ENCODE data around the gene C1GALT1.

DNA sequence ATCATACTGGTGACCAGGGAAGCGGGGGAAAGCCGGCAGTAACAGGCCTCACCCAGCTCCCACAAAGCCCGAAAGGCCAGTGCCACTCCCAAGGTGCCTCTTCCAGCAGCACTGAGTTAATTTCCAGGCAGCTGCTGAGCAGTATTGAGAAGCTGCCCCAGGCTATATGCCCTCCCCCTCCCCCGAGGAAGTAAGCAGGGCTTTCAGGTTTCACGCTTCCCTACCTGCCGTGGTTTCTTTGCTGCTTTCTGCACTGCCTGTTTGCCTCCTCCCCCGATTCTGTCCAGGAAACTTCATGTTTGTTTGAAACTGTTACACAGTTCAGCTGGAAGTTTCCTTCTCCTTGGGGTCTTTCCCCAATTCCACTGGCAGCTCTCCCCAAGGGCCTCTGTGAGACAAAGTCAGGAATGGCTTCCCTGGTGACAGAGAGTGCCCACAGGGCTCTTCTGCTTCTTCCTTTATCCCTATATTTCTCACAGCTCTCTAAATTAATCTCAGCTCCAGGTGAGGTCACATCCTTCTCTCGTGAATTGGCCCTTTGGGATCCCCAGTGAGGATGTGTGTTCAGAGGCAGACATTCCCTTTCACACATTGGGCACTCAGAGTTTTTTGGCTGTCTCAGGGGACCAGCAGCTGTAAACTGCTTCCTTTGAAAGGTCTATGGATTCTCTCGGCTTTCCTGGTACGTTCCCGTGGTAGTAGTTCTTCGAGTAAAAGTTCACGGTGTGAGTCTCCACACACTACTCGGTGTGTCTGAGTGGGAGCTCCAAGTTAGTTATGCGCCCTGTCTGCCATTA lies 19.4 kb downstream of the C1GALT1 start:
- no peak for TF ChIP-seq POLR2AphosphoS5 (IDR thresholded peaks at IDR 0.05; ENCODE audit: borderline replicate concordance, low read depth, low read length)
- TF ChIP-seq EZH2 (IDR thresholded peaks at IDR 0.05), result no peak
